NCI-H1694 (cell line): Measurements from ENCODE around the gene TRIM4.

ENCODE experiments used
- DNase-seq: peaks from one replicate; lab custom pipeline; 2025; lab: John Stamatoyannopoulos, UW

TRIM4 gene

DNA sequence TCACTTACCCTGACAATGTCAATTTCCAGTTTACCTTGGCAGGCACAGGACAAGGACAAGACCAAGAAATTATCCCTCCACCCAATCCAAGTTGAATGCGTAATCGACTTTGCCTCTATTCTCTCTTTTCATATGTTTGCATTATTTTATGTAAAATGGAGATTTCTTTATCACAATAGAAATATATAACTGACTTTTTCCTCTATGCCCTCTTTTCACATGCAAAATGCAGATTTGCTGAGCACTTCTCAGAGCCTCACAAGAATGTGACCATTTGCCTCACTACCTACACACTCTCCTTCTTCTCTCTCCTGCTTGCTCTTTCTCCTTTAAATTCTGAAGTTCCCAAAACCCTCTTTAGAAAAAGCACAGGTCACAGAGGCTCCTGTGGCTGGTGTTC lies 76.4 kb downstream of the TRIM4 start:
- no peak for DNase-seq
